NCI-H146 treated with DMSO at 0.1 percent for 48 hours (cell line): ENCODE data around the gene MAOA.
"Not testable (repeated sequence)": the region's sequence is repeated elsewhere in the genome, so short reads cannot be mapped to it uniquely, and the experiment has no call there.

Experiments used
- DNase-seq: peaks from one replicate; lab custom pipeline; 2025; ENCODE audit not compliant: unreplicated experiment; lab: John Stamatoyannopoulos, UW

MAOA gene

DNA sequence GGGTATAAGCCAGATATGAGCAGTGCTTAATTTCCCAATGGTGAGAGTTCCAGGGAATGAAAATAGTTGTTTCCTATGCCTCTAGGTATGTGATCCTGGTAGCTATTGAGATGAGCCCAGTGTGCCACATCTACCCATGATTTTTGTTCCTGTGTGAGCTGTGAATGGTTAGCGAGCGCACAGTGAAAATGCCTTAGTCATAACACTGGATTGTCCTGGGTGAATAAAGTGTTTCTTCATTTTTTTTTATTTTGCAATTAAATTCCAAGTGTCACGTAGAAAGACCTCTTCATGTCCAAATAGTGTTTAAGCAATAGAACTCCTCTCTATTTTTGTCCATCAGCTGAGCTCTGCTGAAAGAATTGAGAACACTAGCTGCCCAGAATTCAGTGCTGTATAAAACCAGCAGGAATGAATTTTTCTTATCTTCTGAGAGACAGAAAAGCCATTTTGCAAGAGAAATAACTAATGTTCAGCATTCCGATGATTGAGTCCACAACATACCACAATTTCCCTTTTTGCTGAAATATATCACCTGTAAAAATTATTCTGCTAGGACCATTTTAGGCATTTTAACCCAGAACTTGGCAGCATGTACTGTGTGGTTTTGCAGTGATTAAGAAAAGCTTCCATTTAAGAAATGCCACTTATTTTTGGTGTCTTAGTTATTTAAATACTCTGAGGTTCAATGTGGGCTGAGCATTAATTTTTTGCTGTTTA, 5.6 kb downstream of the MAOA start:
- no peak for DNase-seq

DNA sequence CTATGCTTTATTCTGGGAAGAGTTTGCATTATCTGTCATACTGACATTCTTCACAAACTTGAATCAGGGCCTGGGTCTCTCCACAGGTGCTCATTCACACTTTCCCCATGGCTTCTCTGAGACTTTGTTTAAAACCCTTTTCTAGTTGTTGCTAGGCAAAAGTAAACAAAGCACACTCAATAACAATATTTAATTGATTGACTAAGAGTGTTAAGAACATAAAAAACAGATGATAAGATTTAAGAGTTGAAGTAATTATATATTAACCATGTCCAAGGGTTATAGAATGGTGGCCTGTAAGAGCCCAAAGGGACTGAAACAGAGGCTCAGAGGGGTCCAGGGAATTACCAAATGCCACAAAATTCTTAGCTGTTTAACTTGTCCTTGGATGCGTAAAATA, 7.1 kb downstream of the MAOA start:
- DNase-seq: no peak

DNA sequence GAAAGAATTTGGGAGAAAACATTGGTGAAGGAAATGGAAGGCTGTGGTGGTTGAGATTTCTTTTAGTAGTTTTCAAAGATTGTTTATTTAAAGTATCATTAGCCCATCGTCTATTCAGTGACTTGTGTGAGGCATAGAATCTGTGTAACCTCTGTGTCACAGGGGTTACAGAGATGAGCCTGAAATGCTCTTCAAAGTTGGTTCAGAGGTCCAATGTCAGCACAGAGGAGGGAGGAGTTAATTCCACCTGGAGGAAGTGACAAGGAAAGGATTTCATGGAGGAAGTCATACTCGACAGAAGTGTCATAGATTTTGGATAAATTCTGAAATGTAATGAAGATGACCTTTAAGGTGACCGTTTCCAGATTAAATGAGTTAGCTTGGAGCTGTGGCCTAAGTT, 8.2 kb downstream of the MAOA start:
- no peak for DNase-seq

DNA sequence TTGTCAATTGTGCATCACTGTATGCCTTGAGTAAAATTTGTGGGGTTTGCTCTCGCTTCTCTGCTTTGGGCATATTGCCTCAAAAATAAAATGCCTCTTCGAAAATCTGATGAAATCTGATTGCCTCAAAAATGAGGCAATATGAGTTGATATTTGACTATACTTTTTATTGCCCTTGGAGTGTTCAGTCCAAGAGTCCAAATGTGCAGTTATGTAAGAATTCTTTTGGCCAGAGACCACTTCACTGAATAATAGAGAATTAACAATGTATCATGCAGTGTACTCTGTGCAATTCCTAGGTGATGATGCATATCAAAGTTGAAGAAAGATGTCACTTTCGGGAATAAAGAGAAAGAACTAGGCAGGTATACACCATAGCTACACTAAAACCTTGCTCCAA, 8.6 kb downstream of the MAOA start:
- no peak for DNase-seq

DNA sequence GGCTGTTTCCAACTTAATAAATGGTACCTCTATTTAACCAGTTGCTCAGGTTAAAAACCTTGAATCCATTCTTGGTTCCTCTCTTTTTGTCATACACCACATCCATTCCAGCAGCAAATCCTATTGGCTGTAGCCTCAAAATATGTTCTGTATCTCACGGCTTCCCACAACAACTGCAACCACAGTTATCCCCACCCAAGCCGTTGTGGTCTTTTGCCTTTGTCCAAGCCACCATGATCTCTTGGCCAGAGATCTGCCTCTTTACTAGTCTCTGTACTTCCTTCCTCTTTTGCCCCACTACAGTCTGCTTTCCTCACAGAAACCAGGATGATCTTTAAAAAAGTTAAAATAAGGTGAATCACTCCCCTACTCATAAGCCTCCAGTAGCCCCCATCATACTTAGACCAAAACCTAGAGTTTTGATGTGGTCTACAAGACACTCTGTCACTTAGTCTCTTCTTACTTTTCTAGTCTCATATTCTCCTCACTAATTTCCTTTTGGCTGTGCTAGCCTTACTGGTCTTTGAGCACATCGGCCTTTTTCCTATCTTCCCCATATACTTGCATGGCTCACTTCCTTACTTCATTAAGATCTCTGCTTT, 10.3 kb downstream of the MAOA start:
- no peak for DNase-seq

DNA sequence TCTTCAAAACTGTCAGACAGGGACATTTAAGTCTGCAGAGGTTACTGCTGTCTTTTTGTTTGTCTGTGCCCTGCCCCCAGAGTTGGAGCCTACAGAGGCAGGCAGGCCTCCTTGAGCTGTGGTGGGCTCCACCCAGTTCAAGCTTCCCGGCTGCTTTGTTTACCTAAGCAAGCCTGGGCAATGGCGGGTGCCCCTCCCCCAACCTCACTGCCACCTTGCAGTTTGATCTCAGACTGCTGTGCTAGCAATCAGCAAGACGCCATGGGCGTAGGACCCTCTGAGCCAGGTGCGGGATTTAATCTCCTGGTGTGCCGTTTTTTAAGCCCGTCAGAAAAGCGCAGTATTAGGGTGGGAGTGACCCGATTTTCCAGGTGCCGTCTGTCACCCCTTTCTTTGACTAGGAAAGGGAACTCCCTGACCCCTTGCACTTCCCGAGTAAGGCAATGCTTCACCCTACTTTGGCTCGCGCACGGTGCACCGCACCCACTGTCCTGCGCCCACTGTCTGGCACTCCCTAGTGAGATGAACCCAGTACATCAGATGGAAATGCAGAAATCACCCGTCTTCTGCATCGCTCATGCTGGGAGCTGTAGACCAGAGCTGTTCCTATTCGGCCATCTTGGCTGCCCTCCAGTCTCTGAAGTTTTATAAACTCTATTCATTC, 20.0 kb downstream of the MAOA start:
- not testable (repeated sequence) for DNase-seq

DNA sequence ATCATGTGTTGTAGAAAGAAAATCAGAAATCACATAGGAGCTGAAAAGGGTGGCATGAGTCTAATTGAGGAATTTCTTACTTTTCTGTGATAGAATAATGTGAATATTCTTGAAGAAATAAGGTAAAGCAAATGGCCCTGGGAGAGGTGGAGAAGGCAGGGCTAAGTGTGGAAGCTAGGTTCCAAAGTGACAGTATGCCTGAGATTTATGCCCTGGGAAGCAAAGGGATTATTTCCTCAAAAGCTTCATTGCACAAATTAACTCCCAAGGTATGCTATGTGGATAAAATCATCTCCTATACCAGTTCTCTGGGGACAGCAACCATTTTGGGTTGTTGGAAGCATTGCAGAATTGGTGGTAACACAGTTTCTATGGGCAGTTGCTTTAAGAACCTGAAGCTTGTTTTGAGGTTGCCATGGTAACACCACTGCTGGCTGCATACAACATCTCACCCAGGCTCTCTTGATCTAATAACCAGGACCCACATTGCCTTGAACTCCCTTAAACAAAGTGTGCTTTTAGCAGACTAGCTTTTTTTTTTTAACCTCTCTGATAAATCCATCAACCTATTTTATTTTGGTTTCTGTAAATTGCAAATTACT, 21.0 kb downstream of the MAOA start:
- no peak for DNase-seq

DNA sequence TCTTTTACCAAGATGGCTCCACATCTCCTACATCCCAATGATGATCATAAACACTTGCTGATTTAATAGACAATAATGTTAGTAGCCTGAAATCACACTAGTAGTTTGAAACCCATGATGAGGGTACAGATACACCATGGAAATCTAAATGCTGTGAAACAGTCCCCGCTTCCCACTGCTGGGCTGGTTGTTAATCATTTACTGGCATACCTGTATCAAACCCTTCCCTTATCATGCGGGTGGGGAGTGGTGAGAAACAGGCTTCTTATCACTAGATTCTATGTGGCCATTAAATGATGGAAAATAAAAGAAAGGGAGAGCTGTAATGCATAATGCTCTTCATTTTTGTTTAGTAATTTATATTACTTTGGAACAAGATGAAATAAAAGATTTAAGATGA, 21.9 kb downstream of the MAOA start:
- no peak for DNase-seq

DNA sequence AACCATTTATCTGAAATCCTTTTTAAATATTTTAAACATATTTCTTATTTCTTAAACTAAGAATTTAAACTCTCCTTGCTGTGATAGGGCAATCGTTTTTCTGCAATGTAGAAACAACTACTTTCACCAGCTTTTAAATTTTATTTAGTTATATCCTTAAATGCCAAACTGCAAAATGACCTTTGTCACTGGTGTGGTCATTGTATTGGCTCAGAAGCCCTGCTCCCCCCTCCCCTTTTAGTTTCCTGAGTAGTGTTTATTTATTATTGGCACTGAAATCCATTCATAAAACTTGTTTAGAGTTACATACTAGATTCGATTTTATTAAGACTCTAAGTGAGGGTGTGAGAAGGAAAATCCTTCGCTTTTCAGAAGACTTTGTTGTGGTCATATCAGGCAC, 23.0 kb downstream of the MAOA start:
- DNase-seq: no peak

DNA sequence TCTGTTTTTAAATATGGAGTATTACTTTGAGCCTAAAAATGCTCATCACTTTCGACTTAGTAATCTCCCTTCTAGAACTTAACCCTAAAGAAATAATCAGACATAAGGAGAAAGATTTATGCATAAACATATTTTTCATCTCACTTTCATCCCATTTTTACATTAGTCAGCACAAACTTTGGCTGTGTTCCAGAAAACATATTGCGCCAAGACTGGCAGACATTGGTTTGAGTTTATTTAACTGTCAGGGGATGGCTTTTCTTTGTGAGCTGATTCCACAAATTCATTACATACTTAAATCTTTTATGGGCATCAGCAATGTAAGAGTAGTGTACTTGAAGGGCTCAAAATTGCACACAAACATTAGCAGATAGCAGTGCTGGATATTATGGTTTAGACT, 23.7 kb downstream of the MAOA start:
- no peak for DNase-seq

DNA sequence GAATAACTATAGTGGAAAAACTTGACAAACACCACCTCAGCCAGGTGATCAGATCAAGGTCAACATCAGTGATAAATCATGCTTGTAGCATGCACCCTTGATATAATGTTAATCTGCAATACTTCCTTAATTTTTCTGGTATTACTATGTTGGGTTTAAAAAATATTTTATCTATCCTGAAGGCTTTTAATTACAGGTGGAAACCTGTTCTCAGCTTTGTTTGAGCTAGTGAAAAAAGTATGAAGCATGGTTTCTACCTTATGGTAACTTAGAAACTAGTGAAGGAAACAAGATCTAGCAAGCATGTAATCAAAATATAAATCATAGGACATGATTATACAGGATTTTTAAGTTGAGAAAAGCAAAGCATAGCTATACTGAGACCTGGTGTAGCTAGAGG, 26.6 kb downstream of the MAOA start:
- no peak for DNase-seq

DNA sequence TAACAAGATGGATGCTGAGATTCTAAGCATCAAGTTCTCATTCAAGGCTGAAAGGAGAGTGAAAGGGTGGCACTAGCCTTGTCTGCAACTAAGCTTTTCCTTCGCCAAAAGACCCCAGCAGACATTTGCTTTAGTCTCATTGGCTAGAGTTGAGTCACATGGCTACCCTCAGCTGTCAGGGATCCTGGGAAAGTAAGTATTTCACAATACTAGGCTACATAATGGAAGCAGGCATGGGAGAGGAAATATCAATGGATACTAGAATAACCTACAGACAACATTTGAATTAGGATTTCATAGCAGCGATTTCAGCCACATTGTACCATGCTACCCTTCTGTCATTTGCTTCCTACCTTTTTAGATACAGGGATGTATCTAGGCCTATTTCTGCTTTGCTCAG, 29.1 kb downstream of the MAOA start:
- DNase-seq: no peak

DNA sequence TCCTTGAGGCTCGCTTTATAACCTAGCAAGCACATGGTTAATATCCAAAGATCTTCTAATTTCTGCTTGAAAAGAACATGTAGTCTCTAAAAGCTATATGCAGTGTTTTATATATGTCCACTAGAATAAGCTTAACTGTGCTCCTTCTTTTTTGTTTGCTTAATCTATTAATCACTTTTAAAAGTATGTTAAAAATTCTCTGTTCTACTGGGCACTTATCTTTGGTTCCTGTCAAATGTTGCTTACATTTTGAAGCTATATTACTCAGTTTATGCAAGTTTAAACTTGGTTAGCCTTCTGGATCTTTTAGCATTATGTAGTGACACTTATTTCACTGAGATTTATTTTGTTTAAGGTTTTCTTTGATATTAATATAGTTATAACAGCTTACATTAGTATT, 32.5 kb downstream of the MAOA start:
- no peak for DNase-seq

DNA sequence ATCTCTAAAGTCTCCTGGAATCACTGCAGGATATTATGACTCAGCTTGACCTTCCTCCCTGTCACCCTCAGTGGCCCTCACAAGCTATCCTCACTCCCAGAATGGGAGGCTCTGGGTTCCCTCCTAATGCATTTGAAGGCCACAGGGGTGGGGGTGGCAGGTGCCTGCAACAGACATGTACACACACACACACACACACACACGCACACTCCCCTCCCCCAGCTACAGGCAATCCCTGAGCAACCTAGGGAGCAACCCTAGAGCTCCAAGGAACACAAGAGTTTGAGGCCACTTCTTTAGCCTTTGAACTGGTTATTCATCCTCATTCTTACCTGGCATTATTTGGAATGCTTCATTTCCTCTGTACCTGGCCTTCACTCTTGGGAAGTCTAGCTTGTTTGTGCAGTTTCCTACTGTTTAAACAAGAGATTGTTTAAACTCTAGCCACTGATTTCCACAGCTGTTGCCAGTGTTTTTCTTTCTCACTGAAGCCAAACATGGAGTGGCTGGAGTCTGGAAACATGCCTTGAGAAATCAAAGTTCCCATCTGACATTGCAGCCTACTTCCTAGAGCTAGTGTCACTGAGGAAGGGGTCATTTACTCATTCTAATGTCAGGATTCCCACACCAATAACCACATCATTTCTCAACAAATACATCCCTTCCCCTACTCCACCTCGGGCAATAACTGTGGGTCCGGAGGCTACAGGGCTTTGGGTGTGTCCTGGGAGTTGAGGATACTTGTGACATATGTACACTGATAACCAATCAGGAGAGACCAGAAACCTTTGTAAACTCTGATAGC, 37.7 kb downstream of the MAOA start:
- DNase-seq: no peak

DNA sequence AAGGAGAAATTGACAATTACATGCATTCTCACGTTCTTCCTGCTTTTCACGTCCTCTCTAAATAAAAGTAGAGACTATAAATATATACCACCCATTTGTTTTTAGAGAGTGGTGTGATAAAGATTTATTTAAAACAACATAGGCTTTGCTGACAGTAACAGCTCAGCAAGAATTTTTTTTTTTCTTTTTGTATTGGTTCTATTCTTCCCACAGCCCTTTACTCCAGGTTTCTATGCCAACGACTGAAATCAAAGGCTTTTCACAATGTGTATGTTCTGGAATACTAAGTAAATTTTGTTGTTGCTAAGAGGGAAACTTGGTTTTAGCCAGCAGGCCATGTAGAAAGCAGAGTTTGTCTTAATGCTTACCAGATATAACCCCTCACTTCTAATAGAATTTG, 43.4 kb downstream of the MAOA start:
- DNase-seq: no peak

DNA sequence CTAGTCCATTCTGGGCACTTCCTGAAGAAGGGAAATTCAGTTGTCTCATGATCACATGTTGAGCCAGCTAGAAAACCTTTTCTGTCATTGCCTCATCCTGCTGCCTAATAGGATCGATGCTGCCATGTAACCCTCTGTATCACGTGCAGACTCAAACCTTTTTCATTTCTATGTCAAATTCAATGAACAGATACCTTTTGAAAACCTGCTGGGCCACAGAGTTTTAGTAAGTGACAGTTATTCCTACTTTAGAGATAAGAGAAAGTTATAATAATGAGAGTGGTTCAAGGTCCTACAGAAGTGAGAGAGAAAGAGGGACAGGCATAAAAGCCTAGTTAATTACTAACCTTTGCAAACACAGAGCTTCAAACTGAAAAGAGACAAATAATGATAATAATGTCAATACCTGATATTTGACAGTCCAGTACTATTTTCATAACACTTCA, 46.0 kb downstream of the MAOA start:
- no peak for DNase-seq

DNA sequence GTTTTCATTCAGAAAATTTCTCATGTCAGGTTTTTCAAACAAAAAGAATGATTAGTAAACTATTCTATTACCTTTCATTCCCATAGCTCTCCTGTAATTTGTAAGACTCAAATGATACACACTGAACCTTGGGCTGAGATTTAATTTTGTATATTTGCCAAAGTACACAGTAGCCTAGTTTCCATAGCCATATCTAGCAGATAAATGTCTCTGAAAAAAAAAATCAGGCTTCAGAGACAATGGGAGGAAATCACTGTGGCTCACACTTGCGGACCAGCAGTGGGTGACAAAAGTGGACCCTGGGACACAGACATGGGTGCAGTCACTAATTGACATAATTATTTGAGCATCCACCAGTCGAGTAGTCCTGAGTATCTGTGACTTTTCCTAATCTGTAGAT, 46.6 kb downstream of the MAOA start:
- no peak for DNase-seq

DNA sequence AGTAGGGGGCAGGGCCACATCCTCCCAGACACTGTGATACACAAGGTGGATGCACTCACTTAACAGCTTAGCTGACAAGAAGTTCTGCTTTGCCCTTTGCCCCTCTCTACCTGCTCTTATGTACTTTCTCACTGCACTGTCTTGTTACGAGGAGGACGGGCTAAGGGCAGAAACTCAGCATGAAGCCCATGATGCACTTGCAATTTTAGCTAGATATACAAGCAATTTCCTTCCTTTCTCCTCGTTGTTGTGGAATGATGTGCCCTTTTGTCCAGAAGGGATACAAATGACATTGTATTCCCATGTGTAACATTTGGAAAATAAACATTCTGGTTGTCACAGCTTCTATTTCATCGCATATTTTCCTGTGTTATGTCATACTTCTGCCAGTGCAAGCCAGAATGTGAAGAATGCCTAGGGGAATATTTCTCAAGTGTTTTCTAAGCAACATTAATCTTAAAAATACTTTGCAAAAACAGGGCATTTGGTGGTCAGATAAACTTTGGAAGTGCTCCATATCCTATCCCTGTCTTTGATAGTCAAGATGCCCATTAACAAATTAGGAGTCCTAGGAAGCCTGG, 47.2 kb downstream of the MAOA start:
- DNase-seq: no peak

DNA sequence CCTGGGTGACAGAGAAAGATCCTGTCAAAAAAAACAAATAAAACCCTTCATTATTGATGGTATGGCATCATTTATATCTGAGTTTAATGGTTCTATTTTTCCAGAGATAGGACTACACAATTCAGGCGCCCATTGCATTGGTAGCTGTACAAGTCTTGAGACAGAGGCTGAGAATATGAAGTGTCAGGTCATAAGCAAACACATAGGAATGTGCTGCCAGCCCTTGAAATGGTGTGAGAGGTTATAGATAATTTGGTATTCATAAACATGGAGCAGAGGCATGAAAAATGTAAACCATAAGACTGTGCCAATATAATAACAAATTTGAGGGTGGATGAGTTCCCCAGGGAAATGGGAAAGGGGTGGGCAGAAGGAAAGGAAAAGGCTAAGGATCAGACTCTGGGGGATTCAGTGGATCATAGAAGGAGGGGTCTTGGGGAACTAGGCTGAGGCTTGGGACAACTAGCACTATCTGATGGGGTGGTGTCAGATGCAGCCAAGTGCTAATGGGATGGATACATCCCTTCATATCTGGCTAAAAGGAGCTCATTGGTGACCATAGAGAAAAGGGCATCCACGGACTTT, 50.8 kb downstream of the MAOA start:
- no peak for DNase-seq

DNA sequence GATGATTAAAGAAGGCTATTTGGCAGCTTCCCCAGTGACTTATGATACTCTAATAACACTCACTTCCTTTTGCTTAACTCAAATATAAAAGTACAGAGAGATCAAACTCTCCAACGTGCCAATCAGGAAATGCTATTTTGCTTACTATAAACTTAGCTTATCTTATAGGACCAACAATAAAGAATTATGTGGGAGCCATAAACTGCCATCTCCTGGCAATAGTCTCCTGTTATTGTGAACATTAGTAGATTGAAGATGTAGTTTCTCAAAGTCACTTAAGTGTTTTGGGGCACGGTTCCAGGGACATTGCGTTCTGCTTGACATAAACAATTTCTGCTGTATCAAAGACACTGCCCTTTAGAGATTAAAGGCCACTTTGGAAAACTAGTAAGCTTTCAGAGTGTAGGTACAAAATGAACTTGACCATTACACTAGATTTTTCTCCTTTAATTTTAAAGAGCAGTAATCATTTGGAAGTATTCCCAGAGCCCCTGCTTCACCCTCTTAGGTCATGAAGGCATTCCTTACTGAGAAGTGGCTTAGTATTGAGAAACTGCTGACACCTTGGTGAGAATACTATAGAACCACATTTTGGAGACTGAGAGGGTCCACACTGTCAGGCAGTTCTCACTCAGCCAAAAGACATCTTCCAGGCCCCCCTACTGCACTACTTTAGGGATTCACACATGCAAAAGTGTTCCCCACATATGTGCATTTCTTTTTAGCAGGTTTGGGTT, 51.9 kb downstream of the MAOA start:
- no peak for DNase-seq
